Lower leg skin (tissue), 4 donors: Measurements from ENCODE around the gene TP73. TPM values are rescaled to one million over a fixed set of nuclear protein-coding genes. Genes with fewer than 3 reads are reported as not detected.

ENCODE experiments used
- DNase-seq, 2 donors: peaks; one replicate each; pipeline ENCODE4 v3.0.0-alpha.2; 2019; ENCODE audit warnings: low spot score in 2 of 2
- H3K4me3 ChIP-seq: fragments of 200-600 bp; sonication (generic); 2 replicates; pipeline ENCODE4 v1.5.1; 2017; ENCODE audit warnings: mild to moderate bottlenecking, low read depth; ENCODE audit not compliant: poor library complexity, severe bottlenecking
- POLR2A ChIP-seq, 2 donors: fragments of 450-650 bp; IDR thresholded peaks; one replicate each; pipeline ENCODE4 v1.6.1; 2016 to 2017; ENCODE audit warnings: antibody characterized with exemption in 2 of 2, mild to moderate bottlenecking in 1 of 2, moderate library complexity in 1 of 2
- WGBS, 2 donors: methylation state at CpG; one replicate each; pipeline ENCODE4 v1.1.5; 2018; 5-methylcytosine and 5-hydroxymethylcytosine counted together
- intact Hi-C: fragments of 100-400 bp; cut with DNase I; formaldehyde crosslinking; loops from one replicate; pipeline ENCODE4 v1.15.0; 2023; ENCODE audit warnings: low total_unique reads
- total RNA-seq, 4 donors: library from RNA; depleted of rRNA; stranded (reverse); fragments of >200 nt; gene quantifications; one replicate each; pipeline ENCODE4 v1.1.0, GENCODE V29; 2016
- TF ChIP-seq, protein P1 (sequence below), 3 donors: fragments of 450-650 bp; IDR thresholded peaks; one replicate each; pipeline ENCODE4 v1.5.1; 2016; ENCODE audit warnings: antibody characterized with exemption in 3 of 3, mild to moderate bottlenecking in 3 of 3, moderate library complexity in 2 of 3

TP73 gene
- total RNA-seq, 4 donors from 2014 or later: 5.8 to 23.6 (median 11.0) TPM

DNA sequence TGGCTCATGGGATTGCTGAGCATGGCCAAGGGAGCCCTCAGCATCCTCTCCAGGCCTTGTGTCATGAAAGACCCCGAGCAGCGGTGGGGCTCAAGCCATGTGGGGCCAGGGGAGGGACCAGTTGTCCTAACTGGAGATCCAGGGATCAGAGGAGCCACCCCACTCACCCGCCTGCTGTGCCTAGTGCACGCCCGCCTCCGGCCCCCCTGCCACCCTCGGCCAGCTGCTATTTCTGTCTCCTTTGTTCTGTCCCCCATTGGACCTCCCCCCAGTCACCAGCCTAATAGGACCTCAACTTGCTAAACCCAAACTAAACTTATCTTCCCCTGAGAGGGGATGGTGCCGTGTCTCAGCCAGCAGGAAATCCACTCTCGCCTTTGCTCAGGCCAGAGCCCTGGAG lies 44.4 kb downstream of the TP73 start:
- no peak overlapping the region for H3K4me3 ChIP-seq
- DNase-seq: no peak
- intact Hi-C loops: no loop called here
- no peak for TF ChIP-seq POLR2A (IDR thresholded peaks at IDR 0.05)
- TF ChIP-seq, protein P1, sequence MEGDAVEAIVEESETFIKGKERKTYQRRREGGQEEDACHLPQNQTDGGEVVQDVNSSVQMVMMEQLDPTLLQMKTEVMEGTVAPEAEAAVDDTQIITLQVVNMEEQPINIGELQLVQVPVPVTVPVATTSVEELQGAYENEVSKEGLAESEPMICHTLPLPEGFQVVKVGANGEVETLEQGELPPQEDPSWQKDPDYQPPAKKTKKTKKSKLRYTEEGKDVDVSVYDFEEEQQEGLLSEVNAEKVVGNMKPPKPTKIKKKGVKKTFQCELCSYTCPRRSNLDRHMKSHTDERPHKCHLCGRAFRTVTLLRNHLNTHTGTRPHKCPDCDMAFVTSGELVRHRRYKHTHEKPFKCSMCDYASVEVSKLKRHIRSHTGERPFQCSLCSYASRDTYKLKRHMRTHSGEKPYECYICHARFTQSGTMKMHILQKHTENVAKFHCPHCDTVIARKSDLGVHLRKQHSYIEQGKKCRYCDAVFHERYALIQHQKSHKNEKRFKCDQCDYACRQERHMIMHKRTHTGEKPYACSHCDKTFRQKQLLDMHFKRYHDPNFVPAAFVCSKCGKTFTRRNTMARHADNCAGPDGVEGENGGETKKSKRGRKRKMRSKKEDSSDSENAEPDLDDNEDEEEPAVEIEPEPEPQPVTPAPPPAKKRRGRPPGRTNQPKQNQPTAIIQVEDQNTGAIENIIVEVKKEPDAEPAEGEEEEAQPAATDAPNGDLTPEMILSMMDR (IDR thresholded peaks at IDR 0.05): no peak
- WGBS, 2 donors: 78 to 81% methylated on average over 9 of the region's 9 CpGs

DNA sequence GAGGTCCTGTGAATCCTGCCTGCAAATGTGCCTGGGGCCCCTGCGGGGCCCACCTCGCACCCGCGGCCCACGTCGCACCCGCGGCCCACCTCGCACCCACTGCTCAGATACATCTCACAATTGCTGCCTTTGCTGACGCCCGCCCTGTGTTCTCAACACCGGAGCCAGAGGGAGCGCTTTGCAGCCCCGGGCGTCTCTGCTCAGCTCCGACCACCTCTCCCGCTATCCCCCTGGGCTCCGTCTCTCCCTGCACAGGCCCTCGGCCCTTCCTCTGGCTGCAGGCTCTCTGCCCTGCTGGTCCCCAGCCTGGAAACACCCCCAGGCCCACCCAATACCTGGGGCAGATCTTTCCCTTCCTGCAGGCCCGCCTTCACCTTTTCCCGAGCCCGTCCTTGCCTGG lies 44.8 kb downstream of the TP73 start:
- intact Hi-C loops: no loop called here
- TF ChIP-seq POLR2A (IDR thresholded peaks at IDR 0.05): no peak
- TF ChIP-seq, protein P1 (IDR thresholded peaks at IDR 0.05): no peak
- no peak for DNase-seq
- no peak overlapping the region for H3K4me3 ChIP-seq
- WGBS, 2 donors: 86% methylated on average over 22 of the region's 22 CpGs

DNA sequence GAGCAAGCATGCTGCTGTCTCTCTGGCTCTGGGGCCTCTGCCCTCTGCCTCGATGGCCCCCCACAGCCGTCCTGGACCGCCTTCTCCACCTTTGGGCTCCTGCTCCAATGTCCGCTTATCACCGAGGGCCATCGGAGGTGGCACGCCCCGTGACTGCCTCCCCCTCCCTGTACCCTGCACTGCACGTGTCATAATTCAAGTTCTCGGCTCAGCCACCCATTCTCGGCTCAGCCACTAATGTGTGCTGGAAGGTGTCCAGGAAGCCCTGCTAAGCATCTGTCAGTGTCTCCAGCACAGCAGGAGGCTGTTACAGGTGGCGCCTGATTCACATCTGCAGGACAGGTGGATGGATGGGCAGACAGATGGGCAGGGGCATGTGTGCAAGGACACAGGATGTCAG lies 45.5 kb downstream of the TP73 start:
- intact Hi-C loops: no loop called here
- no peak for TF ChIP-seq POLR2A (IDR thresholded peaks at IDR 0.05)
- TF ChIP-seq, protein P1 (IDR thresholded peaks at IDR 0.05): no peak
- DNase-seq: no peak
- WGBS, 2 donors: 45 to 51% methylated on average over 12 of the region's 12 CpGs
- no peak overlapping the region for H3K4me3 ChIP-seq

DNA sequence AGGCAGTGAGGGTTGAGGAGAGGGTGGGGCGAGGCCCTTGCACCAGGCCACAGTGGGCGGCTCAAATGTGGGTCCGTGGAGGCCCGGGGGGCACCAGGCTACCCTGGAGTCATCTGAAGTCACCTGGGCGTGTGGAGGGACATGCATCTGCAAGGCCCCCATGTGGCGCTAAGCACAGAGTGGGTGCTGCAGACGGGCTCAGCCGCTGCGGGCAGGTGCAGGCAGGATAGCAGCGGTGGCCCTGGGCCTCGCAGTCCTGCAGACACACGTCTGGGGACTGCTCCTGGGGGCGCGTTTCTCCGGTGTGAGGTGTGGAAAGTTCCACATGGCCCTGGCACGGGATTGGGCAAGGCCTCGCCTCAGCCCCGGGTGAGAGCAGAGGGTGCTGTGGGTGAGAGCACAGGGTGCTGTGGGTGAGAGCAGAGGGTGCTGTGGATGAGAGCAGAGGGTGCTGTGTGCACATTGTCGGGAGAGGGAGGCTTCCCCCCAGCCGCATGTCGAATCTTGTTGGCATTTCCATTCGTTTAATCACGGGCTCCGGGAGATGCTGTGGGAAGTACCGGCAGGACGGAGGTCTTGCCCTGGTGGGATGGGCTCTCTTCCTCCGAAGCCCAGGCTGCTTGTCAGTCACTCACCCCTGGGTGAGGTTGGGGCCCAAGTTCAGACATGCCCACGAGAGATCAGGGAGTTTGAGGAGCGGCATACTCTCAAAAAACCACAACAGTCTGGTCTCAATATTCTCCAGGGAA lies 46.5 kb downstream of the TP73 start:
- intact Hi-C loops: no loop called here
- DNase-seq: no peak
- WGBS, 2 donors: 38 to 50% methylated on average over 24 to 29 of the region's 29 CpGs
- H3K4me3 ChIP-seq: no peak overlapping the region
- TF ChIP-seq POLR2A (IDR thresholded peaks at IDR 0.05): no peak
- TF ChIP-seq, protein P1 (IDR thresholded peaks at IDR 0.05): no peak

DNA sequence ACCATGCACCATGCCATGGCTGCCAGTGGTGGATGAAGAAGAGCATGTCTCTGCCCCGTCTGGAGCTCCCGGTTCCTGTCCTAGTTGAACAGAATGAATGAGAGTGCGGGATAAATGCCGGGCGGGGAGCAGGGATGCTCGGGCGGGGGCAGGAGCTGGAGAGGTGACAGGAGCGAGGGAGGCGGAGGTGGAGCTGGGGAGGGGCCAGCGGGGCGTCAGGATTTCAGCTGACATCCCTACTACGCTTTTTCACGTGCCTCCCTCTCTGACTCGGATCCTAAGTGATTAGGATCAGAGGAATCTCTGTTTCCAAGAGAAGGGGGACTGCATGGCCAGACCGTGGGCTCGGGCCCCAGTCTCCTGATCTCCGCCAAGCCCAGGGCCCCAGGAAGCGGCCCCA lies 47.3 kb downstream of the TP73 start:
- TF ChIP-seq POLR2A (IDR thresholded peaks at IDR 0.05): no peak
- TF ChIP-seq, protein P1 (IDR thresholded peaks at IDR 0.05): no peak
- intact Hi-C loops: no loop called here
- 30 to 32% methylated on average over 18 of the region's 18 CpGs for WGBS, 2 donors

DNA sequence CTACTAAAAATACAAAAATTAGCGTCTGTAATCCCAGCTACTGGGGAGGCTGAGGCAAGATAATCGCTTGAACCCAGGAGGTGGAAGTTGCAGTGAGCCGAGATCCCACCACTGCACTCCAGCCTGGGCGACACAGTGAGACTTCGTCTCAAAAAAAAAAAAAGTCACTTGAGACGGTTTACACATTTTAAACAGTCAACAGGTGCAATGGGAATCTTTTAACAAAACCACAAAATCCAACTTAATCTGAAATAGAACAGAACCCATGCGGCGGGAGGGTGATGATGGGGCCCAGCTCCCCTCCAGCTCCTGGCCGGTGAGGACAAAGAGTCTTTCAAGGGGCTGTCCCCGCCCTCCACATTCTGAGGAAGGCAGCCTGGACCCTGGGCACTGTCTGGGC lies 48.3 kb downstream of the TP73 start:
- DNase-seq: no peak
- no peak for TF ChIP-seq POLR2A (IDR thresholded peaks at IDR 0.05)
- TF ChIP-seq, protein P1 (IDR thresholded peaks at IDR 0.05): no peak
- intact Hi-C loops: no loop called here
- no peak overlapping the region for H3K4me3 ChIP-seq
- 79 to 85% methylated on average over 10 of the region's 10 CpGs for WGBS, 2 donors

More for the DNA sequence above, 47.3 kb downstream of the TP73 start:
- H3K4me3 ChIP-seq: no peak overlapping the region
- DNase-seq: no peak
